22Rv1 (cell line): ENCODE results near the gene XRCC4.
"Not testable (repeated sequence)": the region's sequence is repeated elsewhere in the genome, so short reads cannot be mapped to it uniquely, and the experiment has no call there.

Experiments
- H3K27ac ChIP-seq: fragments of 450-650 bp; 2 replicates; pipeline ENCODE4 v1.5.1; 2017
- CTCF ChIP-seq: fragments of 450-650 bp; IDR thresholded peaks from 2 replicates; pipeline ENCODE4 v1.5.1; 2017; ENCODE audit warnings: mild to moderate bottlenecking
- ZFX ChIP-seq: fragments of 450-650 bp; IDR thresholded peaks from 2 replicates; pipeline ENCODE4 v1.6.1; 2017; ENCODE audit warnings: antibody characterized with exemption, borderline replicate concordance

Gene XRCC4

DNA sequence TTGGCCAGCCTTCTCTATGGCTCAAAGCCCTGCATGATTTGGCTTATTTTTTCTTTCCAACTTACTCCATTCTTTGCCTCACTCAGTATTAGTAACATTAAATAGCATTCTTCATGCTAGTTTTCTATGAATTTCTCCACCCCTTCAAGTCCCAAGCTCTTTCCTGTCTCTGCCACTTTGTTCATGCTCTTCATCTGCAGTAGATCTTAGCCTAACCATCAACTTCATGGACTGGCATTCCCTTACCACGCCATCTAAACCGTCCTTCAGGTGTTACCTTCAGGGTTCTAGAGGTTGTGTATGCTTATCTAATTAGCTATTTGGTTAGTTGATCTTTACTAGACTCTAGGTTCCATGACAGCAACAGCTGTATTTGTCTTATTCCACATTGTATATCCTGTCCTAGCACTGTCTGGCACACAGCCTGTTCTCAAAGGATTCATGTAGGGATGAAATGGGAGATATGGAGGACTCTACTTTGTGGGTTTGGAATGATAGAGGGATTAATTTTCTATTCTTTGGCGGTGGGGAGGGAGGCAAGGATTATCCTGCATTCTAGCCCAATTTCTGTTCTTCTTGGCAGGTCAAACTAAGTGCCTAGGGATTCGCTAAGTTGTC, 26.5 kb upstream of the XRCC4 start:
- H3K27ac ChIP-seq: no peak overlapping the region
- TF ChIP-seq ZFX (no peak), CTCF (no peak)

DNA sequence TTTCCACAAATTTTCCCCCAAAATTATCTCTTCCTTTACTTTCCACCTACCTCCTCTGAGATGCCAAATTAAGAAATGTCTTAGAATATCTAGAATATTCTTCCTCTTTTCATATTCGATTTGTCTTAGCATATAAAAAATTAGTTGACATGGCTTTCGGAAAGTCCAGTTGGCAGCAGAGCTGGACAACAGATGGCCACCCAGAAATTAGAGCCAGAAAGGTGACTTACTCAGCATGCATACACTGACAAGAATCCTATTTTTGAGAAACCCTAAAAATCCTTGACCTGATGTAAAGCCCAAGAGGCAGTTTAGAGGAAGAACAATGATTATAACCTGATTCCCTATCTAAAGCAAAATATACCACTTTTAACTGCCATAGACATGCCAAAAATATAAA, 22.2 kb upstream of the XRCC4 start:
- TF ChIP-seq CTCF (no peak), ZFX (no peak)
- H3K27ac ChIP-seq: no peak overlapping the region

DNA sequence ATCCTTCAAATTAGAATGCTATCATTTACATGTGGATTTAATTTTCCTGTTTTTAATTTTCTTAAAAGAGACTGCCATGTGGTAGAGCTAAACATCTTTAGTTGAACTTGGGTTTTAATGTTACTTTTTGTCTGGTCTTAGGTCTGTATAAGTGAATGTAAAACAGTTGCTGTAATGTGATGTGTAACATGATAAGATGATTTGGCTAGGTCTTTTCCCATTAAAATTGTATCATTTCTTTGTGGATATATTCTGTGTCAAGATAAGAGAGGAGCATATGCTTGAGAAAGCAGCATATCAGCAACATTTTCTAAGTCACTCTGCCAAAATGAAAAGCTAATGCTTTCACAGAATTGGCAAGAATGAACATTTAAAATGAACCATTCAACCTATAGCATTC, 18.6 kb upstream of the XRCC4 start:
- H3K27ac ChIP-seq: no peak overlapping the region
- TF ChIP-seq ZFX (no peak), CTCF (no peak)

GRCh38 chr5:83059341-83059740, 18.0 kb upstream of the XRCC4 start:
- TF ChIP-seq ZFX (no peak), CTCF (no peak)
- H3K27ac ChIP-seq: no peak overlapping the region

- H3K27ac ChIP-seq: no peak overlapping the region
- no peak for TF ChIP-seq CTCF
These were observed 10.7 kb upstream of the XRCC4 start for GRCh38 chr5:83066548-83067110.

DNA sequence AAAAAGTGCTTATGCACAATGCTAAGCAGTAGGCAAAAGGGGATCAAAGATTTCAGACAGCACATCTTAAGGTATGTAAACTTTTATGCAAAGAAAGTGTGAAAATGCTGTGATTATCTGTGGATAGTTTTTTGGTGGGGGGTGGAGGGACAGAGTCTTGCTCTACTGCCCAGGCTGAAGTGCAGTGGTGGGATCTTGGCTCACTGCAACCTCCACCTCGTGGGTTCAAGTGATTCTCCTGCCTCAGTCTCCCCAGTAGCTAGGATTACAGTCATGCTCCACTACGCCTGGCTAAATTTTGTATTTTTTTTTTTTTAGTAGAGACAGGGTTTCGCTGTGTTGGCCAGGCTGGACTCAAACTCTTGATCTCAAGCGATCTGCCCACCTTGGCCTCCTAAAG, 10.0 kb upstream of the XRCC4 start:
- not testable (repeated sequence) for H3K27ac ChIP-seq

GRCh38 chr5:83069096-83069799, 8.1 kb upstream of the XRCC4 start:
- TF ChIP-seq ZFX (no peak), CTCF (no peak)

More at GRCh38 chr5:83069096-83069799, 8.1 kb upstream of the XRCC4 start:
- H3K27ac ChIP-seq: no peak overlapping the region
